Measurements from ENCODE around the gene LMX1A. TPM values are rescaled to one million over a fixed set of nuclear protein-coding genes. Genes with fewer than 3 reads are reported as not detected.

LMX1A gene
- polyA plus RNA-seq, 2 of the 4 experiments (the other 2 are of a cell fraction): not detected

DNA sequence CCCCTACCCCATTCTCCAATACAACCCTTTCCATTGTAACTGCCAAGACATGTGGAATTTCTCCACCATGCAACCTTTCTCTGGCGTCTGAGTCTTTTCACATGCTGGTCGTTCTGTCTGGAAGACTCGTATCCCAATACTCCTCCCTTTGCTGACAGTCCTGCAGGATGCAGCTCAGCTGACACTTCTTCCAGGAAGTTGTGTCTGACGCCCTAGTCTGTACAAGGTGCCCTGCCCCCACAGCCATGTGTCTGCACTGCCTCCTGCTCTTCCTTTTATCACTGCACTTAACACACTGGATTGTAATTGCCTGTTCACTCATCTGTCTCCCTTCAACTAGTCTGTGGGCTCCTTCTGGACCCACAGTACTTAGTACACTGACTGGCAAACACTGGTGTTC is 188.0 kb downstream of the LMX1A start:
- no peak overlapping the region for H3K4me2 ChIP-seq
- FAIRE-seq (no peak), DNase-seq (ENCODE audit: low read depth in 1 of 2, low spot score in 1 of 2) (no peak), ATAC-seq (no peak)
- H3K4me3 ChIP-seq: no peak overlapping the region
- no peak overlapping the region for H3K27ac ChIP-seq
- H3K9me3 ChIP-seq: no peaks in the 10 kb centered on the region
- no peak for TF ChIP-seq CEBPB (IDR thresholded peaks at IDR 0.05)
- no peaks in the 10 kb centered on the region for H3K4me1 ChIP-seq
- CTCF ChIA-PET: no interaction called here
- POLR2A ChIA-PET: no interaction called here
- 13% methylated on average over 4 of the region's 4 CpGs for WGBS (ENCODE audit: missing lambda C conversion rate)

DNA sequence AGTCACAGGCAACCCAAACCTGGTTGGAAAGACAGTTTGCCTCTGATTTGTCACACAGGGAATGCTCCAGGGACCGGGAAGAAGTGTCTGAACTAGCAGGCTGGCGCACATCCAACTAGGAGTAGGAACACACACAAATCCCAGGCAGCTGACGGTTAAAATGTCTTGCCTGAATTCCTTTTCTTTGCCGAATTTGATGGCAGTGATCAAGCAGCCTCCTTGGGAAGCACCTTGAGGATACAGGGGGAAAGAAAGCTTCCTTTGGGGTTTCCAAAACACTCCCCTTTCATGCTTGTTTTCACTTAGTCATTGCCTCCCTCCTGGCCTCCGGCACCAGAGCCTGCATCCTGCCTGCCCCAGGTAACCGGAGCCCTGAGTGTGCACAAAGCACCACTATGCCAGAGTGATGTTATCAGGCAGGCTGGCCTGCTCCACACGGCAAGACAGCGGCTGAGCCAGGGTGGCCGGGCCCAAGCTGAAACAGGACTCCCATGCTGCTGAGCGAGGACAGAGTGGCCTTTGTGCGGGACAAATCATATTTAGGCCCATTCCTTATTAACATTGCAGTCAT is 193.8 kb downstream of the LMX1A start:
- POLR2A ChIA-PET: no interaction called here
- DNase-seq (ENCODE audit: low read depth in 1 of 2, low spot score in 1 of 2) (no peak), FAIRE-seq (no peak), ATAC-seq (no peak)
- Histone ChIP-seq H3K4me3 (no peak overlapping the region), H3K27ac (no peak overlapping the region), H3K4me2 (no peak overlapping the region), H3K9me3 (no peaks in the 10 kb centered on the region), H3K4me1 (no peaks in the 10 kb centered on the region)
- TF ChIP-seq EHMT2 (IDR thresholded peaks at IDR 0.05; ENCODE audit: low read depth) (no peak), PHF8 (IDR thresholded peaks at IDR 0.05; ENCODE audit: borderline replicate concordance, low read depth) (no peak), ZFP36 (IDR thresholded peaks at IDR 0.05; ENCODE audit: borderline replicate concordance, partially characterized antibody) (no peak), ZSCAN20 (CRISPR knock-in tag; IDR thresholded peaks at IDR 0.05) (no peak), EHF (CRISPR knock-in tag; IDR thresholded peaks at IDR 0.05) (no peak), ZC3H11A (IDR thresholded peaks at IDR 0.05) (no peak), KDM5A (IDR thresholded peaks at IDR 0.05) (no peak), BHLHE40 (IDR thresholded peaks at IDR 0.05; ENCODE audit: low read depth, low read length) (no peak), RNF2 (IDR thresholded peaks at IDR 0.05; ENCODE audit: borderline replicate concordance, low read depth) (no peak)
- TF ChIP-seq, protein P1, sequence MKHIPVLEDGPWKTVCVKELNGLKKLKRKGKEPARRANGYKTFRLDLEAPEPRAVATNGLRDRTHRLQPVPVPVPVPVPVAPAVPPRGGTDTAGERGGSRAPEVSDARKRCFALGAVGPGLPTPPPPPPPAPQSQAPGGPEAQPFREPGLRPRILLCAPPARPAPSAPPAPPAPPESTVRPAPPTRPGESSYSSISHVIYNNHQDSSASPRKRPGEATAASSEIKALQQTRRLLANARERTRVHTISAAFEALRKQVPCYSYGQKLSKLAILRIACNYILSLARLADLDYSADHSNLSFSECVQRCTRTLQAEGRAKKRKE (CRISPR knock-in tag; IDR thresholded peaks at IDR 0.05; ENCODE audit: low read depth): no peak
- TF ChIP-seq, protein P2, sequence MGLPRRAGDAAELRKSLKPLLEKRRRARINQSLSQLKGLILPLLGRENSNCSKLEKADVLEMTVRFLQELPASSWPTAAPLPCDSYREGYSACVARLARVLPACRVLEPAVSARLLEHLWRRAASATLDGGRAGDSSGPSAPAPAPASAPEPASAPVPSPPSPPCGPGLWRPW (IDR thresholded peaks at IDR 0.05): no peak
- TF ChIP-seq, protein P3, sequence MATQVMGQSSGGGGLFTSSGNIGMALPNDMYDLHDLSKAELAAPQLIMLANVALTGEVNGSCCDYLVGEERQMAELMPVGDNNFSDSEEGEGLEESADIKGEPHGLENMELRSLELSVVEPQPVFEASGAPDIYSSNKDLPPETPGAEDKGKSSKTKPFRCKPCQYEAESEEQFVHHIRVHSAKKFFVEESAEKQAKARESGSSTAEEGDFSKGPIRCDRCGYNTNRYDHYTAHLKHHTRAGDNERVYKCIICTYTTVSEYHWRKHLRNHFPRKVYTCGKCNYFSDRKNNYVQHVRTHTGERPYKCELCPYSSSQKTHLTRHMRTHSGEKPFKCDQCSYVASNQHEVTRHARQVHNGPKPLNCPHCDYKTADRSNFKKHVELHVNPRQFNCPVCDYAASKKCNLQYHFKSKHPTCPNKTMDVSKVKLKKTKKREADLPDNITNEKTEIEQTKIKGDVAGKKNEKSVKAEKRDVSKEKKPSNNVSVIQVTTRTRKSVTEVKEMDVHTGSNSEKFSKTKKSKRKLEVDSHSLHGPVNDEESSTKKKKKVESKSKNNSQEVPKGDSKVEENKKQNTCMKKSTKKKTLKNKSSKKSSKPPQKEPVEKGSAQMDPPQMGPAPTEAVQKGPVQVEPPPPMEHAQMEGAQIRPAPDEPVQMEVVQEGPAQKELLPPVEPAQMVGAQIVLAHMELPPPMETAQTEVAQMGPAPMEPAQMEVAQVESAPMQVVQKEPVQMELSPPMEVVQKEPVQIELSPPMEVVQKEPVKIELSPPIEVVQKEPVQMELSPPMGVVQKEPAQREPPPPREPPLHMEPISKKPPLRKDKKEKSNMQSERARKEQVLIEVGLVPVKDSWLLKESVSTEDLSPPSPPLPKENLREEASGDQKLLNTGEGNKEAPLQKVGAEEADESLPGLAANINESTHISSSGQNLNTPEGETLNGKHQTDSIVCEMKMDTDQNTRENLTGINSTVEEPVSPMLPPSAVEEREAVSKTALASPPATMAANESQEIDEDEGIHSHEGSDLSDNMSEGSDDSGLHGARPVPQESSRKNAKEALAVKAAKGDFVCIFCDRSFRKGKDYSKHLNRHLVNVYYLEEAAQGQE (IDR thresholded peaks at IDR 0.05): no peak
- TF ChIP-seq, protein P4, sequence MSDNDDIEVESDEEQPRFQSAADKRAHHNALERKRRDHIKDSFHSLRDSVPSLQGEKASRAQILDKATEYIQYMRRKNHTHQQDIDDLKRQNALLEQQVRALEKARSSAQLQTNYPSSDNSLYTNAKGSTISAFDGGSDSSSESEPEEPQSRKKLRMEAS (IDR thresholded peaks at IDR 0.05): no peak
- WGBS (ENCODE audit: missing lambda C conversion rate): 41% methylated on average over 9 of the region's 11 CpGs
- CTCF ChIA-PET: interaction anchor here (0.7 to 1.1 kb wide), 3 partner anchors 18 to 206 kb away, joined by 3 read pairs; no protein-coding TSS in a partner anchor

DNA sequence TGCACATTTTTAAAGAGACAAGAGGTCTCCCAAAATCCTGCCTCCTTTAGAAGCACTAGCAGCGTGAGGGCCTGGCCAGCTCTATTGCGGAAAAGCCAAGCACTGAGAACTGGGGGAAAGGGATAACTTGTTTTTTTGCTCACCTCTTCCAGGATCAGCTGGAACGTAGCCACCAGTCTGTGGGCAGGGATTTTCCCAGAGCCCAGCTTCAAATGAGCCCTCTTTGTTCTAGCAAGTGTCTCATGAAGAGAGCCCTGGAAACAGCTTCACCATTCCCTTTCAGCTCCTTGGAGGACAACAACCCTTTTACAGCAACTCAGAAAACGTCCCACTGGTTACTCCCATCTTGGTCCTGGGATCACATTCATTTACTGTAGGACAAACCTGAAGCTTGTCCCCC is 195.4 kb downstream of the LMX1A start:
- FAIRE-seq: no peak
- H3K27ac ChIP-seq: no peak overlapping the region
- no peak for ATAC-seq
- ChIA-PET POLR2A (no interaction called here), CTCF (interaction anchor here (1.6 kb wide), 1 partner anchor 16 kb away, joined by 5 read pairs; no protein-coding TSS in a partner anchor)
- H3K4me1 ChIP-seq: no peaks in the 10 kb centered on the region
- H3K9me3 ChIP-seq: no peaks in the 10 kb centered on the region
- DNase-seq (ENCODE audit: low read depth in 1 of 2, low spot score in 1 of 2): no peak
- no peak overlapping the region for H3K4me3 ChIP-seq
- WGBS (ENCODE audit: missing lambda C conversion rate): 34% methylated on average over 4 of the region's 4 CpGs
- H3K4me2 ChIP-seq: no peak overlapping the region
- TF ChIP-seq EHF (CRISPR knock-in tag; IDR thresholded peaks at IDR 0.05) (no peak), KDM5A (IDR thresholded peaks at IDR 0.05) (no peak), POLR2A (IDR thresholded peaks at IDR 0.05; ENCODE audit: low read length) (no peak), CBX8 (IDR thresholded peaks at IDR 0.05) (no peak), HEYL (CRISPR knock-in tag; IDR thresholded peaks at IDR 0.05) (no peak), NFE2L2 (conservative IDR thresholded peaks at IDR 0.05; ENCODE audit: low read length) (no peak), ZSCAN20 (CRISPR knock-in tag; IDR thresholded peaks at IDR 0.05) (no peak), BHLHE40 (IDR thresholded peaks at IDR 0.05; ENCODE audit: low read depth, low read length) (no peak), MAFK (IDR thresholded peaks at IDR 0.05; ENCODE audit: partially characterized antibody) (no peak), PHF8 (IDR thresholded peaks at IDR 0.05; ENCODE audit: borderline replicate concordance, low read depth) (no peak)
- TF ChIP-seq, protein P5, sequence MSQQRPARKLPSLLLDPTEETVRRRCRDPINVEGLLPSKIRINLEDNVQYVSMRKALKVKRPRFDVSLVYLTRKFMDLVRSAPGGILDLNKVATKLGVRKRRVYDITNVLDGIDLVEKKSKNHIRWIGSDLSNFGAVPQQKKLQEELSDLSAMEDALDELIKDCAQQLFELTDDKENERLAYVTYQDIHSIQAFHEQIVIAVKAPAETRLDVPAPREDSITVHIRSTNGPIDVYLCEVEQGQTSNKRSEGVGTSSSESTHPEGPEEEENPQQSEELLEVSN (IDR thresholded peaks at IDR 0.05; ENCODE audit: borderline replicate concordance, low read depth): no peak
- TF ChIP-seq, protein P6, sequence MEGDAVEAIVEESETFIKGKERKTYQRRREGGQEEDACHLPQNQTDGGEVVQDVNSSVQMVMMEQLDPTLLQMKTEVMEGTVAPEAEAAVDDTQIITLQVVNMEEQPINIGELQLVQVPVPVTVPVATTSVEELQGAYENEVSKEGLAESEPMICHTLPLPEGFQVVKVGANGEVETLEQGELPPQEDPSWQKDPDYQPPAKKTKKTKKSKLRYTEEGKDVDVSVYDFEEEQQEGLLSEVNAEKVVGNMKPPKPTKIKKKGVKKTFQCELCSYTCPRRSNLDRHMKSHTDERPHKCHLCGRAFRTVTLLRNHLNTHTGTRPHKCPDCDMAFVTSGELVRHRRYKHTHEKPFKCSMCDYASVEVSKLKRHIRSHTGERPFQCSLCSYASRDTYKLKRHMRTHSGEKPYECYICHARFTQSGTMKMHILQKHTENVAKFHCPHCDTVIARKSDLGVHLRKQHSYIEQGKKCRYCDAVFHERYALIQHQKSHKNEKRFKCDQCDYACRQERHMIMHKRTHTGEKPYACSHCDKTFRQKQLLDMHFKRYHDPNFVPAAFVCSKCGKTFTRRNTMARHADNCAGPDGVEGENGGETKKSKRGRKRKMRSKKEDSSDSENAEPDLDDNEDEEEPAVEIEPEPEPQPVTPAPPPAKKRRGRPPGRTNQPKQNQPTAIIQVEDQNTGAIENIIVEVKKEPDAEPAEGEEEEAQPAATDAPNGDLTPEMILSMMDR (IDR thresholded peaks at IDR 0.05): no peak
- TF ChIP-seq, protein P4 (IDR thresholded peaks at IDR 0.05): no peak
- TF ChIP-seq, protein P7, sequence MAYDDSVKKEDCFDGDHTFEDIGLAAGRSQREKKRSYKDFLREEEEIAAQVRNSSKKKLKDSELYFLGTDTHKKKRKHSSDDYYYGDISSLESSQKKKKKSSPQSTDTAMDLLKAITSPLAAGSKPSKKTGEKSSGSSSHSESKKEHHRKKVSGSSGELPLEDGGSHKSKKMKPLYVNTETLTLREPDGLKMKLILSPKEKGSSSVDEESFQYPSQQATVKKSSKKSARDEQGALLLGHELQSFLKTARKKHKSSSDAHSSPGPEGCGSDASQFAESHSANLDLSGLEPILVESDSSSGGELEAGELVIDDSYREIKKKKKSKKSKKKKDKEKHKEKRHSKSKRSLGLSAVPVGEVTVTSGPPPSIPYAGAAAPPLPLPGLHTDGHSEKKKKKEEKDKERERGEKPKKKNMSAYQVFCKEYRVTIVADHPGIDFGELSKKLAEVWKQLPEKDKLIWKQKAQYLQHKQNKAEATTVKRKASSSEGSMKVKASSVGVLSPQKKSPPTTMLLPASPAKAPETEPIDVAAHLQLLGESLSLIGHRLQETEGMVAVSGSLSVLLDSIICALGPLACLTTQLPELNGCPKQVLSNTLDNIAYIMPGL (CRISPR knock-in tag; IDR thresholded peaks at IDR 0.05; ENCODE audit: borderline replicate concordance): no peak
- TF ChIP-seq, protein P1 (CRISPR knock-in tag; IDR thresholded peaks at IDR 0.05; ENCODE audit: low read depth): no peak

Data from A549 (cell line).